ENCODE measurements around the gene CHL1.

CHL1 gene

GRCh38 chr3:353191-353739 is 156.7 kb downstream of the CHL1 start:
- DNase-seq (ENCODE audit: extremely low read depth, low read depth) = no peak
- no peak for TF ChIP-seq CTCF (IDR thresholded peaks at IDR 0.05; ENCODE audit: low read depth, low read length)

GRCh38 chr3:354432-354831 is 157.9 kb downstream of the CHL1 start:
- DNase-seq (ENCODE audit: extremely low read depth, low read depth) = no peak

GRCh38 chr3:355622-356021 is 159.1 kb downstream of the CHL1 start:
- DNase-seq (ENCODE audit: extremely low read depth, low read depth) = no peak
- TF ChIP-seq CTCF (IDR thresholded peaks at IDR 0.05; ENCODE audit: low read depth, low read length) = no peak

More at GRCh38 chr3:354432-354831, 157.9 kb downstream of the CHL1 start:
- TF ChIP-seq CTCF (IDR thresholded peaks at IDR 0.05; ENCODE audit: low read depth, low read length) = peak; percentile 61

GRCh38 chr3:356952-357351 is 160.4 kb downstream of the CHL1 start:
- TF ChIP-seq CTCF (IDR thresholded peaks at IDR 0.05; ENCODE audit: low read depth, low read length) = no peak
- no peak for DNase-seq (ENCODE audit: extremely low read depth, low read depth)

- no peak for DNase-seq (ENCODE audit: extremely low read depth, low read depth)
- no peak for TF ChIP-seq CTCF (IDR thresholded peaks at IDR 0.05; ENCODE audit: low read depth, low read length)
Measured at GRCh38 chr3:359672-360071, 163.1 kb downstream of the CHL1 start.

GRCh38 chr3:362681-363338 is 166.2 kb downstream of the CHL1 start:
- no peak for TF ChIP-seq CTCF (IDR thresholded peaks at IDR 0.05; ENCODE audit: low read depth, low read length)
- DNase-seq (ENCODE audit: extremely low read depth, low read depth) = no peak

- TF ChIP-seq CTCF (IDR thresholded peaks at IDR 0.05; ENCODE audit: low read depth, low read length) = no peak
- no peak for DNase-seq (ENCODE audit: extremely low read depth, low read depth)
Measured at GRCh38 chr3:364287-364686, 167.7 kb downstream of the CHL1 start.

Measured in AG09319 (cell line).